Heart right ventricle (tissue), 16 donors: ENCODE data around the gene NPAS2. TPM values are rescaled to one million over a fixed set of nuclear protein-coding genes. Genes with fewer than 3 reads are reported as not detected.
A peak's percentile ranks its signal among the peaks of the same experiment; 100 is the strongest.

Source experiments
- ATAC-seq, 8 donors: fragments of 200-7000 bp; cut with Tn5 transposase; one replicate each; pipeline ENCODE4 v1.9.1; 2020; ENCODE audit warnings: mild to moderate bottlenecking in 8 of 8, moderate library complexity in 8 of 8, moderate number of reproducible peaks in 1 of 8
- DNase-seq, 2 donors: peaks; one replicate each; pipeline ENCODE4 v3.0.0-alpha.2; 2020
- H3K27ac ChIP-seq, 10 donors: fragments of 200-600 bp; sonication (generic) in 2 of 10; one replicate each; pipeline versions ENCODE4 v1.5.0 to v1.8.0; 2020 to 2022; ENCODE audit warnings: mild to moderate bottlenecking in 3 of 10
- H3K27me3 ChIP-seq, 7 donors: fragments of 200-600 bp; one replicate each; pipeline ENCODE4 v1.8.0; 2021 to 2022; ENCODE audit warnings: mild to moderate bottlenecking in 2 of 7
- H3K36me3 ChIP-seq, 9 donors: fragments of 200-600 bp; sonication (generic) in 1 of 9; one replicate each; pipeline versions ENCODE4 v1.5.0 to v1.8.0; 2020 to 2022; ENCODE audit warnings: mild to moderate bottlenecking in 2 of 9
- H3K4me1 ChIP-seq, 9 donors: fragments of 200-600 bp; sonication (generic) in 1 of 9; one replicate each; pipeline versions ENCODE4 v1.5.0 to v1.8.0; 2020 to 2022; ENCODE audit warnings: mild to moderate bottlenecking in 4 of 9
- H3K4me3 ChIP-seq, 10 donors: fragments of 200-600 bp; sonication (generic) in 2 of 10; one replicate each; pipeline versions ENCODE4 v1.5.0 to v1.8.0; 2020 to 2022; ENCODE audit warnings: mild to moderate bottlenecking in 7 of 10, moderate library complexity in 2 of 10
- H3K9me3 ChIP-seq, 11 donors: fragments of 200-600 bp in 10 of 11; sonication (generic) in 2 of 11; one replicate each; pipeline versions ENCODE4 v1.5.0 to v1.8.0; 2013 to 2022; ENCODE audit warnings: mild to moderate bottlenecking in 2 of 11, control low read depth in 1 of 11, moderate library complexity in 1 of 11
- CTCF ChIP-seq, 9 donors: fragments of 200-600 bp; sonication (generic) in 2 of 9; IDR thresholded peaks; one replicate each; pipeline versions ENCODE4 v1.5.0 to v1.8.0; 2021 to 2022; ENCODE audit warnings: antibody characterized with exemption in 9 of 9, mild to moderate bottlenecking in 5 of 9, moderate library complexity in 1 of 9
- WGBS, 2 donors: extraction: QIAGEN DNeasy Blood & Tissue Kit; methylation state at CpG; one replicate each; pipeline ENCODE4 v1.1.7; 2013; ENCODE audit warnings: inconsistent platforms in 1 of 2; 5-methylcytosine and 5-hydroxymethylcytosine counted together
- intact Hi-C, 10 donors: fragments of 100-400 bp; cut with DNase I; formaldehyde crosslinking; loops; one replicate each; pipeline versions ENCODE4 v1.11.1 to v1.14.2; 2022
- polyA plus RNA-seq, 2 donors: library from polyadenylated mRNA; stranded (reverse); fragments of 200-250 nt; gene quantifications; one replicate each; pipeline ENCODE4 v1.2.3, GENCODE V29; 2013
- total RNA-seq, 10 donors: library from RNA; stranded (reverse); fragmentation: NEBNext Ultra II Directional in 3 of 10; extraction: Animal tissue kit (Norgen Biotek cat#: 25700) in 3 of 10; gene quantifications; one replicate each; pipeline versions ENCODE4 v1.2.1 to v1.2.4, GENCODE V29; 2021 to 2023
- donor health status: Arrhythmogenic right ventricular cardiomyopathy.
- donor health status: ischemic (EF 13 %, LVEDD 7.1; RV severe dilation, severe dysfunction).
- donor health status: healthy with polysubstance abuse.
- donor health status: DM: no; HTN: yes; CAD: no.
- donor health status: DM: no; HTN: no; CAD: no.
- donor health status: ischemic (EF 25% LVEDD 6.9; RV normal size, moderate dysfunction).
- donor health status: ischemic (EF 25% LVEDD 5.7; RV mildly dilated, moderate dysfunction).
- donor health status: healthy.
- donor health status: DM: yes; HTN: yes; CAD: no.
- donor health status: Ischemic cardiomyopathy.
- donor health status: ischemic (EF 35%, LVEDD 5.7; RV mildly dilated, moderate dysfunction).
- donor health status: nonischemic (EF 11% LVEDD 7.7; RV severe dilation, severe dysfunction).
- donor health status: DM: yes; HTN: yes; CAD: no.
- donor health status: PGD.
- donor health status: ischemic (EF 29% LVEDD 5.4; RV normal size, mild dysfunction).
- donor health status: nonischemic (EF 23%, LVEDD 6.1; RV moderate dilation, normal function).

The NPAS2 gene
- total and polyA plus RNA-seq, 12 donors, result 32.1 to 70.1 (median 41.2) TPM

- WGBS, 2 donors, result 81 to 89% methylated on average over 3 of the region's 3 CpGs
- H3K36me3 ChIP-seq, result peaks cover 0 to 86% (median 21%) of the 10 kb centered on the region in 9 donors
- TF ChIP-seq CTCF (IDR thresholded peaks at IDR 0.05), result no peak
Measured at GRCh38 chr2:101017371-101017770, 197.4 kb downstream of the NPAS2 start.

GRCh38 chr2:101018934-101019333, 199.0 kb downstream of the NPAS2 start:
- Histone ChIP-seq H3K36me3 (peaks cover 0 to 86% (median 21%) of the 10 kb centered on the region in 9 donors), H3K9me3 (no peaks in the 10 kb centered on the region), H3K4me1 (no peaks in the 10 kb centered on the region), H3K27me3 (no peaks in the 10 kb centered on the region), H3K4me3 (no peak overlapping the region), H3K27ac (no peak overlapping the region)
- ATAC-seq, result no peak
- intact Hi-C loops, result loop anchor here in 1 of 10 donors (10.0 kb wide), 1 partner anchor 186 kb away; no protein-coding TSS in a partner anchor
- no peak for DNase-seq
- TF ChIP-seq CTCF (IDR thresholded peaks at IDR 0.05), result no peak
- WGBS, 2 donors, result 36 to 53% methylated on average over 8 of the region's 8 CpGs

More at GRCh38 chr2:101017371-101017770, 197.4 kb downstream of the NPAS2 start:
- intact Hi-C loops, result loop anchor here in 1 of 10 donors (10.0 kb wide), 1 partner anchor 187 kb away; no protein-coding TSS in a partner anchor
- Histone ChIP-seq H3K9me3 (no peaks in the 10 kb centered on the region), H3K27me3 (no peaks in the 10 kb centered on the region), H3K4me3 (no peak overlapping the region), H3K27ac (no peak overlapping the region), H3K4me1 (peaks cover 0 to 7% (median 0%) of the 10 kb centered on the region in 9 donors)
- no peak for ATAC-seq
- DNase-seq, result no peak

GRCh38 chr2:101022221-101022620, 202.3 kb downstream of the NPAS2 start:
- WGBS, 2 donors, result 89 to 91% methylated on average over 16 of the region's 16 CpGs
- no peaks in the 10 kb centered on the region for H3K4me1 ChIP-seq
- H3K27ac ChIP-seq, result no peak overlapping the region
- TF ChIP-seq CTCF (IDR thresholded peaks at IDR 0.05), result no peak
- peaks cover 0 to 98% (median 30%) of the 10 kb centered on the region in 9 donors for H3K36me3 ChIP-seq
- ATAC-seq, result peak in 2 of 8 donors; percentile 18 to 56
- no peaks in the 10 kb centered on the region for H3K27me3 ChIP-seq
- no peak overlapping the region for H3K4me3 ChIP-seq
- H3K9me3 ChIP-seq, result no peaks in the 10 kb centered on the region
- DNase-seq, result no peak
- intact Hi-C loops, result no loop called here

- Histone ChIP-seq H3K27ac (no peak overlapping the region), H3K27me3 (no peaks in the 10 kb centered on the region), H3K36me3 (peaks cover 0 to 100% (median 37%) of the 10 kb centered on the region in 9 donors), H3K4me1 (no peaks in the 10 kb centered on the region), H3K9me3 (no peaks in the 10 kb centered on the region), H3K4me3 (no peak overlapping the region)
- no peak for DNase-seq
- 96 to 98% methylated on average over 6 of the region's 6 CpGs for WGBS, 2 donors
- intact Hi-C loops, result no loop called here
- no peak for ATAC-seq
- TF ChIP-seq CTCF (IDR thresholded peaks at IDR 0.05), result no peak
Measured at GRCh38 chr2:101023327-101024107, 203.6 kb downstream of the NPAS2 start.
